GM13976 (cell line): ENCODE measurements around the gene PTGR1.
"Not testable (repeated sequence)": the region's sequence is repeated elsewhere in the genome, so short reads cannot be mapped to it uniquely, and the experiment has no call there.

ENCODE experiments used
- DNase-seq: peaks from one replicate; pipeline ENCODE4 v3.0.0; 2012; ENCODE audit warnings: low spot score
- CTCF ChIP-seq: IDR thresholded peaks from 2 replicates; pipeline ENCODE4 v1.5.1; 2012; ENCODE audit warnings: borderline replicate concordance, mild to moderate bottlenecking; ENCODE audit not compliant: insufficient read depth; ENCODE audit errors: extremely low read depth, missing control alignments, control extremely low read depth
- in situ Hi-C: fragments of 300-500 bp; cut with MboI; formaldehyde crosslinking; loops from one replicate; pipeline ENCODE4 v1.12.0; 2022; ENCODE audit warnings: low sequenced_read_pairs, mixed read lengths, inconsistent platforms; ENCODE audit not compliant: unreplicated experiment

The PTGR1 gene

DNA sequence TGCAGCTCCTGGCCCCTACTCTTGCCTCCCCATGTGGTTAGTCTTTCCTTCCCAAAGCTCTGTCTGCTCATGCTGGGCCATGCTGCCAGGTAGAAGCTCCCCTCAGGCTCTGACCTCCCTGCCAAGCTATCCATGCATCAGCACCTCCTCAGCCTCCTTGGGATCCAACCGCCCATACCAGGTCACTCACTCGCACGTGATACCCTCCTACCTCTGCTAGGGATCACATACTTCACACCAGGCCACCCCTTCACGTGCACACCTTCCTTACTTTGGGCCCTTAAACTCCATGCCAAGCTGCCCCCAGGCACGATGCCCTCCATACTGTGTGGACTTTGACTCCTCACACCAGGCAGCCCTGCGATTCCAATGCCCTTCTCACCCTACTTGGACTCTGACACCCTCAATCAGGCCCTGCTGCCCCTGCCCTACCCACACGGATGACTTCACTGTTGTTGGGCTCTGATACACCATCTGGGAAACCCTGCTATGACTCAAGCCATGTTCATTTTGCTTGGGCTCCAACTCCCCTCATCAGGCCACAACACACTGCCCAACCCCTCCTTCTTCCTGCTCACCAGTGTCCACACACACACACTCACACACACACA lies 40.3 kb downstream of the PTGR1 start:
- no peak for TF ChIP-seq CTCF
- in situ Hi-C loops = no loop called here
- DNase-seq = no peak

- DNase-seq, in situ Hi-C loops: not testable (repeated sequence)
These were observed 44.0 kb downstream of the PTGR1 start for GRCh38 chr9:111555425-111555824.

- no peak for DNase-seq
- in situ Hi-C loops = no loop called here
- no peak for TF ChIP-seq CTCF
These were observed 50.8 kb downstream of the PTGR1 start for GRCh38 chr9:111548623-111549022.

- in situ Hi-C loops = no loop called here
- no peak for DNase-seq
- no peak for TF ChIP-seq CTCF
These were observed 56.8 kb downstream of the PTGR1 start for GRCh38 chr9:111542497-111543254.

DNA sequence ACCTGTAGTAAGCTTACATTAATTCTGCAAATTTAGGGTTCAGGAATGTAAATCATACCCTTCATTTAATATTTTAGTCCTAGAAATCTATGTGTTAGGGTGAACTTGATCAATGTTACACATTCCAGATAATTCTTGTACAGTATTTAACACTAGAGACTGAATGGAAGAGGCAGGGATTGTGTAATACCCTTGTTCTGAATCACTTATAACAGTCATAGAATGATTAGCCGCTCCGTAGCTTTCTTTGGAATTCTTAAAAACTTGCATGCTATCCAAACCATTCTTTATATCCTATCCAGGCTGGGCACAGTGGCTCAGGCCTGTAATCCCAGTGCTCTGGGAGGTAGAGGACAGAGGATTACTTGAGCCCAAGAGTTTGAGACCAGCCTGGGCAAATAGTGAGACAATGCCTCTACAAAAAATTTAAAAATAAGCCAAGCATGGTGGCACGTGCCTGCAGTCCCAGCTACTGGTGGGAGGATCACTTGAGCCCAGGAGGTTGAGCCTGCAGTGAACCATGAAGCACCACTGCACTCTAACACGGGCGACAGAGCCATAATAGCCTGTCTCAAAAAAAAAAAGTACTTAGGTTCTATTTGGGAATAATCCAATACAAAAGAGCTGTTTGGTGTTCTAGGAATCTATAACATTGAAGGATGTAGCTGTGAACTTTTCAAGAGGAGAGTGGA lies 66.2 kb downstream of the PTGR1 start:
- in situ Hi-C loops = no loop called here
- no peak for DNase-seq
- no peak for TF ChIP-seq CTCF

GRCh38 chr9:111531716-111532115 lies 67.7 kb downstream of the PTGR1 start:
- no peak for TF ChIP-seq CTCF
- in situ Hi-C loops = no loop called here
- no peak for DNase-seq

- no peak for DNase-seq
- no peak for TF ChIP-seq CTCF
- in situ Hi-C loops = no loop called here
These were observed 69.7 kb downstream of the PTGR1 start for GRCh38 chr9:111529787-111530186.
